ENCODE results near the gene PCAT6.

Gene PCAT6

DNA sequence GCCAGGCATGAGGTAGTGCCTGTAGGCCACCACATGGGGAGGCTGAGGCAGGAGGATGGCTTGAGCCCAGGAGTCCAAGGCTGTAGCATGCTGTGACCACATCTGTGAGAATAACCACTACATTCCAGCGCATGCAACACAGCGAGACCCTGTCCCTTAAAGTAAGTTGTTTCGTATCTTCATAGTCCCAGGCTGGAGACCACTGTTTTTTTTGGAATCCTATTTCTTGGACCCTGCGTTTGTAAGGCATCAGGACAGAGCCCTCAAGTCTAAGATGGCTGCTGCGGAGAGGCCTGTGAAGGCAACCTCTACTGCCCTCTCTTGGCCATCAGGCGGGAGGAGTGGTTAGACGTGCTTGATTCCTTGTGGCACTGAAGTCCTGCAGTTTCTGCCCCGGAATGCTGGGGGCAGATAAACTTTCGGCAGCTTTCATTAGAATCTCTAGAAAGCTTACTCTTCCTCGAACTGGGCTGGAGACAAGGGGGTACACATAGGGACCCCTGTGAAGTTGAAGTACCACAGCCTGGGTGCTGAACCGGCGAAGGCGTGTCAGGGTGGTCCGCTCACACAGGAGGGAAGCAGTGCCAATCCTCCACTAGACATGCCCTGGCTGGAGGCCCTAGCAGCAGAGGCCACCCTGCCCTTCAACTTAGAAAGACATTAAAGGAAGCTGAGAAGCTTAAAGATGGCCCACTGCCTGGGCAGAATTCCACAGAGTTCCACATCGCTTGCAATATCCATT, 41.6 kb downstream of the PCAT6 start:
- DNase-seq: no peak

DNA sequence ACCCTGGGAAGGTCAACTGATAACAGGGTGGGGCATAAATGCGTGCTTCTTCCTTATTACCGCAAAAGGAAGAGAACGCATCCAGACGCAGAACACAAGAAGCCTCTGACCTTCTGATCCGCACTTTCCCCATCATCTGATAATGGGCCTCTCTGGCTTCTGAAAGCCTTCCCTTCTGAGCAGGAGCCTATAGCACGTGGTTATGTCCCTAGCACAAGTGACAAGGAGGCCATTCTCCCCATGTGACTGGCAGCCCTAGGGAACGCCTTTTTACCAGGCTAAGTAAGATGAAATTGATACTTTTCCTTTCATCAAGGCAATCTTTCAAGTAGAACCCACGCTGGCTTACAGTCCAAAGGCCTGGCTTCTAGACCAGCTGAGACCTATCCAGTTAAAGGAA, 44.0 kb downstream of the PCAT6 start:
- no peak for DNase-seq

DNA sequence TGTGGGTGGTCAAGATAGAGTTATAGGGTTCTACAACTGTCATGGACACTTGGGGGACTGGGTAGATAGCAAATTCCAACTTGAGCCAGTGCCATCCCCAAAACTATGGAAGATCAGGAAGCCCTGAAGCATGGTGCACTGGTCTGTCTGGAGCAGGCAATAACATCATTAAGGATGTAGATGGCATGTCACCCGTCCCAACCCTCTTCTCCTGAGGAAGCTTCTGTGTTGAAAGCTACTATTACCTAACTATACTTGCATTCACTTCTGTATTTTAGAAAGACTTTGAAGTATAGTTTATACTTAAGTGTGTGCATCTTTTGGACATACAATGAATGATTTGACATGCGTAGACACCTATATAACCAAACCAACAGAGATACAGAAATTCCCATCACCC, 45.3 kb downstream of the PCAT6 start:
- no peak for DNase-seq

DNA sequence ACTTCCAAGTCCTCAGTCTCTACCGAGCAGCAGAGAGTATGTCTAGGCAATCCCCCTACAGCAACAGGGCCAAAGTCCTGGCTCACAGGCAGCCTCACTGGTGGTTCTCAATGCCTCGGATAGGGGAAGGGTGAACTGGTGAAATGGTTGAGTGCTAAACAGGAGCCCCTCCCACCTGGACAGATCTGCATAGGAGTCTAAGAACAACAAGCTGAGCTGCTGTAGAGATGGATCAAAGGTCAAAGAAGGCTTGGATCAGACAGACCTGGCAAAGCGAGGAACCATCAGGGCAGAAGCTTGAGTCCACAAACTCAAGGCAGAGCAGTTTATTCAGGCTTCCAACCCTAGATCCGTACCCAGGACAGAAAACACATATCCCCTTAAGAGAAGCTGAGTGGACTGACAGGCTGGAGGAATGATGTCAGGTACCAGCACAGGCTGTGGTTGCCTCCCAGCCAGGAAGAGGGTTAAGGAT, 46.4 kb downstream of the PCAT6 start:
- no peak for DNase-seq

DNA sequence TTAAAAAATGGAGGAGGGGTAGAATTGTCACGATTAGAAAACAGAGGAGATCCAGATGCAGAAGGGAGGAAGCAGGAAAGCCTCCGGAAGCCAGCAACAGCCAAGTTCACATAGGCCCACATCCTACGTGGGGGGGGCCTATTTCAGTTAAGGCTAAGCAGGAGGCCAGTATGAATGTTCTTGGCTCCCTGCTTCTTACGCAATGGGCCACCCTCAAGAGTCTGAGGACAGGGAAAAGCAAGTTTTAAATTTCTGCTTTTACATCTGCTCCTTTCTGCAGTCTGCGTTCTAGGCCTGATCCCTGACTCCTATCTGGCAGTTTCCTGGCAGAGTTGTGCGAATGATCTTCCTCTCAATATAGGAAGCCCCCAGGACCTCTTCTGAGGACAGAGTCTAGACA, 47.6 kb downstream of the PCAT6 start:
- DNase-seq: no peak

DNA sequence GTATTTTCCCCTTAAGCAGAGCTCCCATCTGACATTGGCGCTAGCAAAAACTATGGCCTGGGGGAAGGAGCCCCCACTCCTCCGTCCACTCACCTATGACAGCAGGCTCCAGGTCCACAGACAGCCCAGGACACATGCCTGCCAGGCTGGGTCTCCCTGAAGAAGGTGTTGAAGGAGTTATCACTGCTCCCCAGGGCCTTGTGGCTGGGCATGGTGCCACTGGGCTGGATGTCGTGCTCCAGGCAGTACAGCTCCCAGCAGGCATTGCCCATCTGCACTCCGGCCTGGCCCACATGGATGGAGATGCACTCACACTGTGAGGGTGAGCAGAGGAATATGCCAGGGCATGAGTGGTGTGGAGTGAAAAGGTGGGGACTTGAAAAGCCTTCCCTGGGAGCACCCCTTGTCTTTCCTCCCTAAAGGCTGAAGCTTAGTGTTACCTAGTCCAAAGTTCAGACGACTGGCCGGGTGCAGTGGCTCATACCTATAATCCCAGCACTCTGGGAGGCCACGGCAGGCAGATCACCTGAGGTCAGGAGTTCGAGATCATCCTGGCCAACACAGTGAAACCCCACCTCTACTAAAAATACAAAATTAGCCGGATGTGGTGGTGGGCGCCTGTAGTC, 48.1 kb downstream of the PCAT6 start:
- no peak for DNase-seq

DNA sequence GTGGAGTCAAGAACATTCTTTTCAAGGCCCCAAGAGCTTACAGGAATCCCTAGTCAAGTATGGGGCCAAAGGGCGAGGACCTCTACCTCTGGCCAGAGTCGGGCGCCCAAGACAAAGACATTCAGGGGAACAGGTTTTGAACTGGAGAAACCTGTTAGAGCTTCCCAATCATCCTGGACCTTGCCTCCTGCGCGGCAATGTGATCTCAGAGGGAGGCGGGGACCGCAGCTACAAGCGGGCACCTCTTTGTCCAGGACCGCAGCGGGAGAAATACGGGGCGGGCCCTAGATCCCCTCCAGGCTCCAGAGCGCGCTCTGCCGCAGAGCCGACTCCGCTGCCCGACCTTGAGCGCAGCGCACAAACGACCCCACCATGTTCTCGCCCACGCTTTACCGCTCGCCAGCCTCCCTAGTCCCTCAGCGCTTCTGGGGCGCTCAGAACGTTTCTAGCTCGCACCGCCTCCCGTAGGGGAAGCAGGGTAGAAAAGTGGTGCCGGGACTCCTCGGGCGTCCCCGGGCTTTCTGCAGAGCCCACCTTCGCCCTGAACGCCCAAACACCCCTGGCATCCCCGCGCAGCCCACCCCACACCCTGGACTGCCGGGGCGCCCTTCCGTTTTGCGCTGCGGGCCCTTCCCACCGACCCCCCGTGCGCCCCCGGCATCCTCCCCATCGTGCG, 50.1 kb downstream of the PCAT6 start:
- DNase-seq: no peak
